HepG2 (cell line): ENCODE results near the gene CRAMP1. TPM values are rescaled to one million over a fixed set of nuclear protein-coding genes. Genes with fewer than 3 reads are reported as not detected.

ENCODE experiments used
- ATAC-seq: fragments of 200-7000 bp; cut with Tn5 transposase; 3 replicates; pipeline ENCODE4 v1.9.1; 2020; ENCODE audit warnings: mild to moderate bottlenecking, moderate library complexity
- BruUV-seq: library from RNA; stranded (reverse); fragments of 400-500 nt; replicated peaks from 2 replicates; lab custom pipeline; 2021; lab: Mats Ljungman, UMichigan
- CTCF ChIA-PET: fragments of 300-600 bp; formaldehyde crosslinking; extraction: SDS; loops from one replicate; lab custom pipeline; 2021; ENCODE audit warnings: low total read pairs, inconsistent platforms, low intra/inter-chr PET ratio; lab: Yijun Ruan, JAX
- POLR2A ChIA-PET: fragments of 350-600 bp; sonication (Branson Sonifier 250); formaldehyde crosslinking; loops from one replicate; lab custom pipeline; 2020; ENCODE audit warnings: antibody characterized with exemption, inconsistent platforms; lab: Yijun Ruan, JAX
- DNase-seq: peaks from one replicate; pipeline ENCODE4 v3.0.0-alpha.2; 2015; ENCODE audit warnings: low spot score
- FAIRE-seq: peaks from 3 replicates; lab custom pipeline; 2011; peaks lifted over from hg19 to GRCh38; lab: Jason Lieb, UNC
- H2AFZ ChIP-seq: one replicate; pipeline ENCODE4 v1.6.1; 2011; ENCODE audit warnings: low read length, inconsistent platforms
- H3K27ac ChIP-seq: fragments of 300-600 bp; 3 replicates; pipeline ENCODE4 v1.8.0; 2011; ENCODE audit warnings: mixed run types, mild to moderate bottlenecking, mixed read lengths, low read length, inconsistent platforms; ENCODE audit not compliant: insufficient read depth; ENCODE audit errors: extremely low read length
- H3K27me3 ChIP-seq, 2 experiments: fragments of 200-600 bp in 1 of 2; 2 replicates in 1 of 2; 3 replicates in 1 of 2; pipeline versions ENCODE4 v1.6.0 to v1.8.0; 2011; ENCODE audit warnings: low read length in 2 of 2, mild to moderate bottlenecking in 2 of 2, moderate library complexity in 2 of 2, inconsistent platforms in 1 of 2; ENCODE audit not compliant: insufficient read depth in 2 of 2, control insufficient read depth in 1 of 2
- H3K36me3 ChIP-seq, 2 experiments: fragments of 200-600 bp in 1 of 2; replicated peaks in 1 of 2; 2 replicates in 1 of 2; 3 replicates in 1 of 2; pipeline versions ENCODE4 v1.5.1 to v1.8.0; 2011; ENCODE audit warnings: low read length in 2 of 2, inconsistent platforms in 1 of 2; ENCODE audit not compliant: insufficient read depth in 2 of 2, control insufficient read depth in 1 of 2
- H3K4me1 ChIP-seq: 2 replicates; pipeline ENCODE4 v1.5.1; 2012; ENCODE audit warnings: low read length, inconsistent platforms; ENCODE audit not compliant: insufficient read depth
- H3K4me2 ChIP-seq: 2 replicates; pipeline ENCODE4 v1.6.0; 2011; ENCODE audit warnings: low read depth, low read length, inconsistent platforms
- H3K4me3 ChIP-seq, 3 experiments: fragments of 200-600 bp in 1 of 3; sonication (generic), shearing (Covaris generic) in 1 of 3; replicated peaks in 1 of 3; 2 replicates each; pipeline ENCODE4 v1.5.1; 2011 to 2016; ENCODE audit warnings: low read length in 3 of 3, inconsistent platforms in 2 of 3, low read depth in 2 of 3, mild to moderate bottlenecking in 2 of 3, control low read depth in 1 of 3, mixed read lengths in 1 of 3; ENCODE audit not compliant: insufficient read depth in 1 of 3
- H3K79me2 ChIP-seq: one replicate; pipeline ENCODE4 v1.6.1; 2011; ENCODE audit warnings: low read length, inconsistent platforms; ENCODE audit not compliant: insufficient read depth
- H3K9ac ChIP-seq: 2 replicates; pipeline ENCODE4 v1.6.0; 2011; ENCODE audit warnings: mild to moderate bottlenecking, low read depth, low read length, inconsistent platforms; ENCODE audit not compliant: insufficient read depth
- H3K9me3 ChIP-seq: 2 replicates; pipeline ENCODE4 v1.5.1; 2012; ENCODE audit warnings: mild to moderate bottlenecking, low read length
- H4K20me1 ChIP-seq: 2 replicates; pipeline ENCODE4 v1.6.0; 2011; ENCODE audit warnings: inconsistent platforms, mild to moderate bottlenecking, low read length, moderate library complexity; ENCODE audit not compliant: insufficient read depth
- CHD2 ChIP-seq: IDR thresholded peaks from 2 replicates; pipeline ENCODE4 v1.6.1; 2011; ENCODE audit warnings: low read depth, low read length, improper control_type of control experiment
- HCFC1 ChIP-seq: fragments of 150-350 bp; IDR thresholded peaks from 2 replicates; pipeline ENCODE4 v1.6.1; 2014; ENCODE audit warnings: low read depth, low read length
- HNRNPK ChIP-seq: fragments of 200-400 bp; formaldehyde crosslinking; IDR thresholded peaks from 2 replicates; pipeline ENCODE4 v1.6.1; 2018; ENCODE audit warnings: low read length, low read depth, moderate library complexity, mild to moderate bottlenecking; ENCODE audit not compliant: poor library complexity, severe bottlenecking
- MEIS1 ChIP-seq: sonication (generic); formaldehyde crosslinking; IDR thresholded peaks from 2 replicates; pipeline ENCODE4 v1.9.0; 2021; ENCODE audit warnings: mild to moderate bottlenecking, missing genetic modification reagents, moderate library complexity, borderline replicate concordance
- NFIC ChIP-seq: IDR thresholded peaks from 2 replicates; pipeline ENCODE4 v1.6.1; 2012; ENCODE audit warnings: mild to moderate bottlenecking, low read length, inconsistent platforms
- SMARCC2 ChIP-seq: fragments of 450-650 bp; IDR thresholded peaks from 2 replicates; pipeline ENCODE4 v1.6.1; 2017; ENCODE audit warnings: antibody characterized with exemption, mild to moderate bottlenecking
- SMARCE1 ChIP-seq: fragments of 450-650 bp; IDR thresholded peaks from 2 replicates; pipeline ENCODE4 v1.6.1; 2017; ENCODE audit warnings: borderline replicate concordance
- WGBS: methylation state at CpG from one replicate; pipeline ENCODE4 v1.1.6; 2017; ENCODE audit warnings: low lambda C conversion rate; 5-methylcytosine and 5-hydroxymethylcytosine counted together
- in situ Hi-C: cut with HindIII; loops from 2 replicates; pipeline ENCODE4 v1.10.0; 2017; ENCODE audit warnings: low pct_unique_long_range_greater_than_20kb; ENCODE audit not compliant: extremely low pct_ligation_motif_present
- intact Hi-C: fragments of 100-400 bp; cut with micrococcal nuclease; formaldehyde crosslinking; loops from one replicate; pipeline ENCODE4 v1.10.0; 2022; ENCODE audit not compliant: unreplicated experiment
- polyA plus RNA-seq, 8 experiments: library from polyadenylated mRNA; depleted of rRNA in 3 of 8; stranded (reverse) in 7 of 8; unstranded in 1 of 8; fragments of >200 nt; fragmentation: Illumina TruSeq in 4 of 8; extraction: Trizol in 4 of 8; gene quantifications; 2 replicates each; pipeline versions ENCODE4 v1.2.1 to v1.2.3, GENCODE V29; 2011 to 2016; ENCODE audit warnings: low read depth in 4 of 8, missing spikeins in 1 of 8, mixed read lengths in 1 of 8; ENCODE audit not compliant: insufficient read depth in 1 of 8
- total RNA-seq, 5 experiments: library from RNA; depleted of rRNA; stranded (reverse); fragments of >200 nt; fragmentation: Illumina TruSeq; extraction: Trizol; gene quantifications; 2 replicates each; pipeline ENCODE4 v1.2.3, GENCODE V29; 2016; ENCODE audit warnings: low read depth in 1 of 5
- TF ChIP-seq, protein P1 (sequence below): IDR thresholded peaks from 2 replicates; pipeline ENCODE4 v1.6.1; 2018; ENCODE audit warnings: missing genetic modification reagents
- TF ChIP-seq, protein P2 (sequence below), 2 experiments: sonication (generic) in 1 of 2; formaldehyde crosslinking in 1 of 2; IDR thresholded peaks; 2 replicates each; pipeline versions ENCODE4 v1.4.0 to v1.6.1; 2016 to 2020; ENCODE audit warnings: borderline replicate concordance in 1 of 2, low read depth in 1 of 2, mild to moderate bottlenecking in 1 of 2, missing genetic modification reagents in 1 of 2
- TF ChIP-seq, protein P3 (sequence below): sonication (generic); formaldehyde crosslinking; IDR thresholded peaks from 2 replicates; pipeline ENCODE4 v1.4.0; 2020; ENCODE audit warnings: mild to moderate bottlenecking, missing genetic modification reagents, borderline replicate concordance

The CRAMP1 gene
- total and polyA plus RNA-seq, 2 of the 13 experiments (the other 11 are each of a cell fraction or from before 2014, with no cell fraction given): 6.8 to 9.7 TPM

DNA sequence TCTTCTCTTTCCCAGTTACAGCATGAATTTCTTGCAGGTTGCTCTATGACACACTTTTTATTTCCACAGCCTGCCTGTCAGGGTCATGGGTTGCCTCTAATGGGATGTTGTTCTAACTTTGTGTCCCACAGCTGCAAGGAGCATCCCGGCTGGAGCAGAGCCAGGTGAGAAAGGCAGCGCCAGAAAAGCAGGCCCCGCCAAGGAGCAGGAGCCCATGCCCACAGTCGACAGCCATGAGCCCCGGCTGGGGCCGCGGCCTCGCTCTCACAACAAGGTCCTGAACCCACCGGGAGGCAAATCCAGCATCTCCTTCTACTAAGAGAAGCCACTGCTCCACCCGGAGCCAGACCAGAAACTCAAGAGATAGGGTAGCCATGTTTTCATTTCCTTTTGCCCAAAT, 86.5 kb downstream of the CRAMP1 start:
- no peak overlapping the region for H3K9ac ChIP-seq
- FAIRE-seq (no peak), DNase-seq (no peak), ATAC-seq (no peak)
- no TSS peak for BruUV-seq
- no peaks in the 10 kb centered on the region for H3K27me3 ChIP-seq
- no peak overlapping the region for H3K4me2 ChIP-seq
- ChIA-PET POLR2A (no interaction called here), CTCF (no interaction called here)
- H3K4me3 ChIP-seq: no peak overlapping the region
- intact Hi-C loops: no loop called here
- no peaks in the 10 kb centered on the region for H3K79me2 ChIP-seq
- no peaks in the 10 kb centered on the region for H3K4me1 ChIP-seq
- WGBS: 99% methylated on average over 8 of the region's 10 CpGs
- no peak overlapping the region for H3K27ac ChIP-seq
- TF ChIP-seq NFIC (no peak), HCFC1 (no peak), SMARCC2 (no peak), CHD2 (no peak), SMARCE1 (no peak), HNRNPK (no peak), MEIS1 (CRISPR knock-in tag) (no peak)
- TF ChIP-seq, protein P1, sequence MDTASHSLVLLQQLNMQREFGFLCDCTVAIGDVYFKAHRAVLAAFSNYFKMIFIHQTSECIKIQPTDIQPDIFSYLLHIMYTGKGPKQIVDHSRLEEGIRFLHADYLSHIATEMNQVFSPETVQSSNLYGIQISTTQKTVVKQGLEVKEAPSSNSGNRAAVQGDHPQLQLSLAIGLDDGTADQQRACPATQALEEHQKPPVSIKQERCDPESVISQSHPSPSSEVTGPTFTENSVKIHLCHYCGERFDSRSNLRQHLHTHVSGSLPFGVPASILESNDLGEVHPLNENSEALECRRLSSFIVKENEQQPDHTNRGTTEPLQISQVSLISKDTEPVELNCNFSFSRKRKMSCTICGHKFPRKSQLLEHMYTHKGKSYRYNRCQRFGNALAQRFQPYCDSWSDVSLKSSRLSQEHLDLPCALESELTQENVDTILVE (CRISPR knock-in tag): no peak
- TF ChIP-seq, protein P2, sequence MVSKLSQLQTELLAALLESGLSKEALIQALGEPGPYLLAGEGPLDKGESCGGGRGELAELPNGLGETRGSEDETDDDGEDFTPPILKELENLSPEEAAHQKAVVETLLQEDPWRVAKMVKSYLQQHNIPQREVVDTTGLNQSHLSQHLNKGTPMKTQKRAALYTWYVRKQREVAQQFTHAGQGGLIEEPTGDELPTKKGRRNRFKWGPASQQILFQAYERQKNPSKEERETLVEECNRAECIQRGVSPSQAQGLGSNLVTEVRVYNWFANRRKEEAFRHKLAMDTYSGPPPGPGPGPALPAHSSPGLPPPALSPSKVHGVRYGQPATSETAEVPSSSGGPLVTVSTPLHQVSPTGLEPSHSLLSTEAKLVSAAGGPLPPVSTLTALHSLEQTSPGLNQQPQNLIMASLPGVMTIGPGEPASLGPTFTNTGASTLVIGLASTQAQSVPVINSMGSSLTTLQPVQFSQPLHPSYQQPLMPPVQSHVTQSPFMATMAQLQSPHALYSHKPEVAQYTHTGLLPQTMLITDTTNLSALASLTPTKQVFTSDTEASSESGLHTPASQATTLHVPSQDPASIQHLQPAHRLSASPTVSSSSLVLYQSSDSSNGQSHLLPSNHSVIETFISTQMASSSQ (IDR thresholded peaks at IDR 0.05; ENCODE audit: low read depth): no peak
- TF ChIP-seq, protein P2 (CRISPR knock-in tag; IDR thresholded peaks at IDR 0.05; ENCODE audit: borderline replicate concordance): no peak
- TF ChIP-seq, protein P3, sequence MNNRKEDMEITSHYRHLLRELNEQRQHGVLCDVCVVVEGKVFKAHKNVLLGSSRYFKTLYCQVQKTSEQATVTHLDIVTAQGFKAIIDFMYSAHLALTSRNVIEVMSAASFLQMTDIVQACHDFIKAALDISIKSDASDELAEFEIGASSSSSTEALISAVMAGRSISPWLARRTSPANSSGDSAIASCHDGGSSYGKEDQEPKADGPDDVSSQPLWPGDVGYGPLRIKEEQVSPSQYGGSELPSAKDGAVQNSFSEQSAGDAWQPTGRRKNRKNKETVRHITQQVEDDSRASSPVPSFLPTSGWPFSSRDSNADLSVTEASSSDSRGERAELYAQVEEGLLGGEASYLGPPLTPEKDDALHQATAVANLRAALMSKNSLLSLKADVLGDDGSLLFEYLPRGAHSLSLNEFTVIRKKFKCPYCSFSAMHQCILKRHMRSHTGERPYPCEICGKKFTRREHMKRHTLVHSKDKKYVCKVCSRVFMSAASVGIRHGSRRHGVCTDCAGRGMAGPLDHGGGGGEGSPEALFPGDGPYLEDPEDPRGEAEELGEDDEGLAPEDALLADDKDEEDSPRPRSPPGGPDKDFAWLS: no peak
- H4K20me1 ChIP-seq: no peaks in the 10 kb centered on the region
- in situ Hi-C loops: no loop called here
- H3K36me3 ChIP-seq: peaks cover 28 to 75% of the 10 kb centered on the region in 2 experiments
- no peak overlapping the region for H2AFZ ChIP-seq
- no peaks in the 10 kb centered on the region for H3K9me3 ChIP-seq
